Spleen (tissue), 13 donors: ENCODE measurements around the gene HLA-DQB2. TPM values are rescaled to one million over a fixed set of nuclear protein-coding genes. Genes with fewer than 3 reads are reported as not detected.
"Not testable (repeated sequence)": the region's sequence is repeated elsewhere in the genome, so short reads cannot be mapped to it uniquely, and the experiment has no call there.

Experiments used
- DNase-seq: peaks from one replicate; pipeline ENCODE4 v3.0.0-alpha.2; 2020
- H3K27ac ChIP-seq, 8 donors: fragments of 200-600 bp; sonication (generic) in 7 of 8; 1 replicate in 4 of 8; 2 replicates in 4 of 8; pipeline versions ENCODE4 v1.5.0 to v1.8.0; 2016 to 2021; ENCODE audit warnings: inconsistent platforms in 4 of 8, mild to moderate bottlenecking in 4 of 8, moderate library complexity in 1 of 8
- H3K27me3 ChIP-seq, 7 donors: fragments of 200-600 bp; sonication (generic) in 6 of 7; replicated peaks in 1 of 7; 1 replicate in 4 of 7; 2 replicates in 3 of 7; pipeline versions ENCODE4 v1.5.0 to v1.8.0; 2016 to 2021; ENCODE audit warnings: inconsistent platforms in 3 of 7, mild to moderate bottlenecking in 1 of 7
- H3K36me3 ChIP-seq, 6 donors: fragments of 200-600 bp; sonication (generic) in 5 of 6; 1 replicate in 4 of 6; 2 replicates in 2 of 6; pipeline versions ENCODE4 v1.5.0 to v1.8.0; 2016 to 2021; ENCODE audit warnings: inconsistent platforms in 2 of 6
- H3K4me1 ChIP-seq, 6 donors: fragments of 200-600 bp; sonication (generic) in 5 of 6; 1 replicate in 3 of 6; 2 replicates in 3 of 6; pipeline versions ENCODE4 v1.5.0 to v1.8.0; 2016 to 2021; ENCODE audit warnings: inconsistent platforms in 3 of 6
- H3K4me3 ChIP-seq, 8 donors: fragments of 200-600 bp; sonication (generic) in 7 of 8; 1 replicate in 4 of 8; 2 replicates in 4 of 8; pipeline versions ENCODE4 v1.5.0 to v1.8.0; 2016 to 2021; ENCODE audit warnings: inconsistent platforms in 4 of 8, mild to moderate bottlenecking in 4 of 8, moderate library complexity in 2 of 8
- H3K9me3 ChIP-seq, 8 donors: fragments of 200-600 bp; sonication (generic) in 7 of 8; 1 replicate in 4 of 8; 2 replicates in 4 of 8; pipeline versions ENCODE4 v1.5.0 to v1.8.0; 2016 to 2021; ENCODE audit warnings: inconsistent platforms in 4 of 8
- POLR2A ChIP-seq, 3 donors: fragments of 450-650 bp; IDR thresholded peaks; one replicate each; pipeline ENCODE4 v1.5.1; 2017; ENCODE audit warnings: antibody characterized with exemption in 3 of 3, mild to moderate bottlenecking in 1 of 3
- POLR2AphosphoS5 ChIP-seq, 3 donors: sonication (generic); formaldehyde crosslinking; IDR thresholded peaks; one replicate each; pipeline ENCODE4 v1.5.1; 2017; ENCODE audit warnings: antibody characterized with exemption in 3 of 3
- WGBS, 5 donors: extraction: QIAGEN DNeasy Blood & Tissue Kit in 3 of 5; methylation state at CpG; one replicate each; pipeline versions ENCODE4 v1.1.5 to v1.1.7; 2013 to 2018; 5-methylcytosine and 5-hydroxymethylcytosine counted together
- intact Hi-C: fragments of 100-400 bp; cut with DNase I; formaldehyde crosslinking; loops from one replicate; pipeline ENCODE4 v1.15.0; 2023; ENCODE audit warnings: low total_unique reads
- long read RNA-seq, 2 donors: transcript quantifications; one replicate each; lab custom pipeline, GENCODE V29; 2026
- polyA plus RNA-seq, 3 donors: library from polyadenylated mRNA; stranded (reverse); fragments of 200-250 nt; gene quantifications; one replicate each; pipeline ENCODE4 v1.2.1, GENCODE V29; 2013
- total RNA-seq, 7 donors: library from RNA; depleted of rRNA in 3 of 7; stranded (reverse); fragments of >200 nt in 3 of 7; fragmentation: NEBNext Ultra II Directional in 4 of 7; extraction: Animal tissue kit (Norgen Biotek cat#: 25700) in 4 of 7; gene quantifications; one replicate each; pipeline versions ENCODE4 v1.1.0 to v1.2.1, GENCODE V29; 2016 to 2021
- TF ChIP-seq, protein P1 (sequence below), 11 experiments: fragments of 200-600 bp in 7 of 11; fragments of 450-650 bp in 4 of 11; sonication (generic) in 4 of 11; IDR thresholded peaks in 8 of 11; conservative IDR thresholded peaks in 3 of 11; 1 replicate in 7 of 11; 2 replicates in 4 of 11; pipeline versions ENCODE4 v1.4.0 to v1.8.0; 2016 to 2021; ENCODE audit warnings: antibody characterized with exemption in 11 of 11, inconsistent platforms in 4 of 11, mild to moderate bottlenecking in 1 of 11
- donor health status: healthy with polysubstance abuse.
- donor health status: DM: no; HTN: no; CAD: no; lungs with moderate emphysema.
- donor health status: DM: no; HTN: no; CAD: no.
- donor health status: Bipolar disorder and iron deficiency.
- donor health status: healthy.
- donor health status: DM: no; HTN: no; CAD: no.
- donor health status: DM: yes; HTN: yes; CAD: no.

HLA-DQB2 gene
- total RNA-seq = 10 to 100 TPM in 3 of 7 donors, 1 to 10 TPM in 3, not detected in 1; 1.0 to 72.6 (median 12.6) TPM
- polyA plus RNA-seq = under 1 TPM in 2 of 3 donors, not detected in 1; 0.88 to 0.96 TPM
- long read RNA-seq, donor 1 = 0 reads
- long read RNA-seq, donor 2, partial matches to known transcripts = 0 of 1 reads
- long read RNA-seq, donor 2, other reads (novel, unspliced or antisense) = 0 of 1 reads

DNA sequence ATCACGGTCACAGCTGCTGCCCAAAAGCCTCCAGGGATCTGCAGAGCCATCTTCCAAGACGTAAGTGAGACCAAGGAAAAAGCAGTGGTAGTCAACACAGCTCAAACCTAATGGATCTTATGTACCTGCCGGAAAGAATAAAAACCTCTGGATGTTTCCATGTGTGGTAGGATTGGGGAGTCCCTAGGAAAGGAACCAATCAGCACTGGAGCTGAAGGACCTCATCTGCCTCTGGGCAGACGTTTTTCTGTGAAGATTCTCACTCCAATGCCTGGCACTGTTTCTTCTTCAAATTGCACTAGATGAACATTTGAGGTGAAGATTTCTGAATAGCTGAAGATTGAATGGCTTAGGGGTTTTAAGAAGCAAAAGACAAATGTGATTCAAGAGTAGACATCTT, at the start of gene HLA-DQB2:
HLA-DQB2 (minus strand) TSS at position 112 of the 400 bp plus-strand sequence; CDS start at position 50, 62 bp downstream.
- Histone ChIP-seq H3K9me3 (no peaks in the 10 kb centered on the region), H3K27ac (no peak within 1 kb of the TSS), H3K27me3 (peaks cover 0 to 52% (median 4%) of the 10 kb centered on the region in 7 donors), H3K4me3 (no peak within 1 kb of the TSS), H3K36me3 (no peaks in the 10 kb centered on the region), H3K4me1 (no peaks in the 10 kb centered on the region)
- no peak for TF ChIP-seq POLR2A (IDR thresholded peaks at IDR 0.05)
- no peak for TF ChIP-seq POLR2AphosphoS5 (IDR thresholded peaks at IDR 0.05)
- TF ChIP-seq, protein P1, sequence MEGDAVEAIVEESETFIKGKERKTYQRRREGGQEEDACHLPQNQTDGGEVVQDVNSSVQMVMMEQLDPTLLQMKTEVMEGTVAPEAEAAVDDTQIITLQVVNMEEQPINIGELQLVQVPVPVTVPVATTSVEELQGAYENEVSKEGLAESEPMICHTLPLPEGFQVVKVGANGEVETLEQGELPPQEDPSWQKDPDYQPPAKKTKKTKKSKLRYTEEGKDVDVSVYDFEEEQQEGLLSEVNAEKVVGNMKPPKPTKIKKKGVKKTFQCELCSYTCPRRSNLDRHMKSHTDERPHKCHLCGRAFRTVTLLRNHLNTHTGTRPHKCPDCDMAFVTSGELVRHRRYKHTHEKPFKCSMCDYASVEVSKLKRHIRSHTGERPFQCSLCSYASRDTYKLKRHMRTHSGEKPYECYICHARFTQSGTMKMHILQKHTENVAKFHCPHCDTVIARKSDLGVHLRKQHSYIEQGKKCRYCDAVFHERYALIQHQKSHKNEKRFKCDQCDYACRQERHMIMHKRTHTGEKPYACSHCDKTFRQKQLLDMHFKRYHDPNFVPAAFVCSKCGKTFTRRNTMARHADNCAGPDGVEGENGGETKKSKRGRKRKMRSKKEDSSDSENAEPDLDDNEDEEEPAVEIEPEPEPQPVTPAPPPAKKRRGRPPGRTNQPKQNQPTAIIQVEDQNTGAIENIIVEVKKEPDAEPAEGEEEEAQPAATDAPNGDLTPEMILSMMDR (IDR thresholded peaks at IDR 0.05 in 8 of 11, conservative IDR thresholded peaks at IDR 0.05 in 3 of 11) = no peak
- 51 to 55% (median 54%) methylated on average over 4 of the region's 4 CpGs for WGBS, 5 donors
- DNase-seq = no peak
- intact Hi-C loops = no loop called here

DNA sequence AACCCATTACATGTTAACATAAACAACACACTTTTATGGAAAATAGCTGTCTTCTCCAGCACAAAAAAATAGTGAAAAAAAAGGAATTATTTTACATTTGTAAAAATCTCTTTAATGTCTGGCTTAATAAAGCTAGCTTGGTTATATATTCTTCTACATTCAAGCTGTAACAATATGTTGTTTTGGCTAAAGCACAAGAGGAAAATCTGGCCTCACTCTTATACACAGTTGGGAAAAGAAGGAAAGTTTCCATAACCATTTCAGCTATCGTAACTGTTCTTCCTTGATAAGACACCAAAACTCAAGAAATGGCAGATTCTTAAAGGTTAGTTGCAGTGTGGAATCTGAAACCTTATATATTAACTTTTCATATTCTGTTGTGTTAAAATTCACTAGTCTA, 45.8 kb upstream of the HLA-DQB2 start:
- intact Hi-C loops = no loop called here
- H3K4me3 ChIP-seq = no peak overlapping the region
- peaks cover 0 to 4% (median 0%) of the 10 kb centered on the region in 7 donors for H3K27me3 ChIP-seq
- H3K9me3 ChIP-seq = no peaks in the 10 kb centered on the region
- DNase-seq = no peak
- 0 to 63% (median 31%) methylated on average over 1 of the region's 1 CpG for WGBS, 5 donors
- no peak overlapping the region for H3K27ac ChIP-seq
- TF ChIP-seq, protein P1 (IDR thresholded peaks at IDR 0.05 in 8 of 11, conservative IDR thresholded peaks at IDR 0.05 in 3 of 11) = no peak
- TF ChIP-seq POLR2AphosphoS5 (IDR thresholded peaks at IDR 0.05) = no peak
- TF ChIP-seq POLR2A (IDR thresholded peaks at IDR 0.05) = no peak
- H3K4me1 ChIP-seq = peaks cover 0 to 20% (median 4%) of the 10 kb centered on the region in 6 donors
- peaks cover 0 to 37% (median 3%) of the 10 kb centered on the region in 6 donors for H3K36me3 ChIP-seq

DNA sequence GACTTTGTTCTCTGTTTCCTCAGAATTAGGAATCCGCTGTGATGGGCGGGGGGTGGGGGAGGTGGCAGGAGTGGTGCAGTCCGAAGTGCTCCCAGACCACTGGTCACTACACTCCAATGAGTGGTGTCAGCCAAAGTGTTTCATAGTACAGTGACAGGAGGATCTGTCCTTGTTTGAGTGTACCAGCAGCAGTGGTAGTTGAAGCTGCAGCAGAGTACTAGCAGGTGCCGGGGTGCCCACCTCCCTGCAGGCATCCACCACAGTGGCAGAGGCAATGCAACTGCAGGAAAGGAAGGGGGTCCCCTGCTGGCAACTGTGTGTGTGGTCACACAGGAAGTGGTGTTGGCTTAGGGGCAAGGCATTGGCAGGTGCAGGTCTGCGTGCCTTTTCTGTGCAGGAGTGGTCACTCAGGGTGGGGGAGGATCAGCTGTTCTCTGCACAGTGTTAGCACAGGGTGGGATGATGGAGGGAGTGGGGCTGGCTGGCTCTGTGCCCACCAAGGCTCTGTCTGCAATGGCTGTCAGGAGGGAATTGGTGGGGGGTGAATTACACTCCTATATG, 43.8 kb upstream of the HLA-DQB2 start:
- intact Hi-C loops = no loop called here

DNA sequence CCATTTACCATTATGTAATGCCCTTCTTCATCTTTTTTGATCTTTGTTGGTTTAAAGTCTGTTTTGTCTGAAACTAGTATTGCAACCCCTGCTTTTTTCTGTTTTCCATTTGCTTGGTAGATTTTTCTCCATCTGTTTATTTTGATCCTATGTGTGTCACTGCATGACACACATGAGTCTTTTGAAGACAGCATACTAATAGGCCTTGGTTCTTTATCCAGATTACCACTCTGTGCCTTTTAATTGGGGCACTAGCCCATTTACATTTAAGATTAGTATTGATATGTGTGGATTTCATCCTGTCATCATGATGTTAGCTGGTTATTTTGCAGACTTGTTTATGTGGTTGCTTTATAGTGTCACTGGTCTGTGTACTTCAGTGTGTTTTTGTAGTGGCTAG, 42.1 kb upstream of the HLA-DQB2 start:
- DNase-seq, H3K27me3 ChIP-seq, H3K9me3 ChIP-seq, H3K4me1 ChIP-seq, H3K27ac ChIP-seq, H3K4me3 ChIP-seq, intact Hi-C loops: not testable (repeated sequence)
- H3K36me3 ChIP-seq = peaks cover 0 to 15% (median 0%) of the 10 kb centered on the region in 6 donors

More for the DNA sequence above, 43.8 kb upstream of the HLA-DQB2 start:
- Histone ChIP-seq H3K4me3 (no peak overlapping the region), H3K27ac (peak overlapping the region in 1 of 8 donors; percentile 46), H3K36me3 (peaks cover 0 to 16% (median 0%) of the 10 kb centered on the region in 6 donors), H3K4me1 (no peaks in the 10 kb centered on the region), H3K27me3 (peaks cover 0 to 4% (median 0%) of the 10 kb centered on the region in 7 donors), H3K9me3 (no peaks in the 10 kb centered on the region)
- no peak for DNase-seq
- TF ChIP-seq POLR2AphosphoS5 (IDR thresholded peaks at IDR 0.05) = peak in 1 of 3 donors; percentile 15
- TF ChIP-seq POLR2A (IDR thresholded peaks at IDR 0.05) = no peak
- 72 to 79% (median 78%) methylated on average over 5 of the region's 5 CpGs for WGBS, 5 donors

DNA sequence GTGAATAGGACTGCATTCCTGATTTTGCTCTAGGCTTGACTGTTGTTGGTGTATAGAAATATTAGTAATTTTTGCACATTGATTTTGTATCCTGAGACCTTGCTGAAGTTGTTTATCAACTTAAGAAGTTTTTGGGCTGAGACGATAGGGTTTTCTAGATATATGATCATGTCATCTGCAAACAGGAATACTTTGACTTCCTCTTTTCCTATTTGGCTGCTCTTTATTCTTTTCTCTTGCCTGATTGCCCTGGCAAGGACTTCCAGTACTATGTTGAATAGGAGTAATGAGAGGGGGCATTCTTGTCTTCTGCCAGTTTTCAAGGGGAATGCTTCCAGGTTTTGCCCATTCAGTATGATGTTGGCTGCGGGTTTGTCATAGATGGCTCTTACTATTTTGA, 40.1 kb upstream of the HLA-DQB2 start:
- H3K27ac ChIP-seq = no peak overlapping the region
- H3K27me3 ChIP-seq = peaks cover 0 to 4% (median 0%) of the 10 kb centered on the region in 7 donors
- H3K9me3 ChIP-seq = peaks cover 0 to 18% (median 13%) of the 10 kb centered on the region in 8 donors
- H3K4me1 ChIP-seq = no peaks in the 10 kb centered on the region
- TF ChIP-seq, protein P1 (IDR thresholded peaks at IDR 0.05 in 8 of 11, conservative IDR thresholded peaks at IDR 0.05 in 3 of 11) = no peak
- no peak for TF ChIP-seq POLR2A (IDR thresholded peaks at IDR 0.05)
- TF ChIP-seq POLR2AphosphoS5 (IDR thresholded peaks at IDR 0.05) = no peak
- intact Hi-C loops = no loop called here
- peaks cover 0 to 11% (median 0%) of the 10 kb centered on the region in 6 donors for H3K36me3 ChIP-seq
- 3 to 59% (median 36%) methylated on average over 2 of the region's 2 CpGs for WGBS, 5 donors
- no peak for DNase-seq
- no peak overlapping the region for H3K4me3 ChIP-seq
